Measurements from ENCODE around the gene WNT9A.

WNT9A gene

DNA sequence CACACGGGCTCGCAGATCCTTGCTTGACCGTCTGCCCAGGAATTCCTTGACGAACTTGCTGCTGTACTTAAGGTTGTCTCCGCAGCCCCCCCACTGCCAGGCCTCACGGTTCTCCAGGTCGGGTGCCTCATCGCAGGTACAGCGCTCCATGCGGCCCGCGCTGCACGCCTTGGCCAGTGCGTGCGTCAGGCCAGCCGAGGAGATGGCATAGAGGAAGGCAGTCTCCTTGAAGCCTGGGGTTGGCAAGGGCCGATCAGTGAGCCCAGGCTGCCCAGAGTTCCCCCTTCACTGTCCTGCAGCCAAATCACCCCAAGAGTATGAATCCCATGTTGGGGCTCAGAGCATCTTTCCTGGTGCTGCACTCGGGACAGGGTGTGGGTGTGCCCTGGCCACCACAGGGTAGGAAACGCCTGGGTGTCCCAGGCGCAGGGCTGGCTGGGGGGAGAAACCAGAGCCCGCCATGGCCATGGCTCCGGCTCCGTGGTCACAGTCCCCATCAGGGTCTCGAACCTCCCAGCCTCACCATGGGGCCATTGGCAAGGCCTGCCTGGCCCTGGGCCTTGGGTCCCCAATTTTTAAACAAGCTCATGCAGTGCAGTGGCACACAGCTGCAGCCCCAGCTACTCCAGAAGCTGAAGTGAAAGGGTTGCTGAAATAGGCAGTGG, 23.4 kb downstream of the WNT9A start:
- no peak for DNase-seq (ENCODE audit: low read depth in 2 of 2)

DNA sequence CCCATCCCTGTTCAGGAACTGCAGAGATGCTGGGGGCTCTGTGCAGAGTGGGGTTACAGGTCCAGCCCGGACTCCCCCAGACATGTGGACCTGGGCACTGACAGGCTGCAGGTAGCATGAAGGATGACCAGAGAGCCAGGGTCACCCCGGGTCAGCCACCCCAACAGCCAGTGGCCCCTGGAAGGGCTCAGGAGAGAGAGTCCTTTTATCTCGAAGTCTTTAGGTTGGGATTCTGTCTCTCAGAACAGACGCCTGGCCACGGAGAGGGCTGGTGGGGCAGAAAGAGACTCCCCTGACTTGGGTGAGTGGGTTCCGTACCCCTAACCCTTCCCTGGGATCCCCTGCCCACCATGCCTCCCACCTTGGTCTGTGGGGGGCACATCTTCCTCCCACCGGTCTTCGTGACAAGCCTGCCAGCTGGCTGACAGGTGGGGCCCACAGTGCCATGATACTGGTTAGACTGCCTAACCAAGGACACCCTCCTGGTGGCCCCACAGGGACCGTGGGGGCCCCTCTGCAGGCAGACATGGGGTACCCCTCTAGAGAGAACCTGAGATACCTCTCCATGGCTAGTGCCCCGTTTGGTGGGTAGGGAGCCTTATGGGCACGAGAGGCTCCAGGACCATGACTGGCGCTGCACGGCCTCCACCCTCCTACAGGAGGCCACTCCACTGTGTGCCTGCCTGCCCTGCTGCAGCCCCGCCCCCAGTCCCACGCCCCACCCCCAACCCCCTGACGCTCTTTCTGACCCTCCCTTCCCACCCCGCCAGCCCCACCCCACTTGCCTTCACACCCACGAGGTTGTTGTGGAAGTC, 24.2 kb downstream of the WNT9A start:
- no peak for DNase-seq (ENCODE audit: low read depth in 2 of 2)

DNA sequence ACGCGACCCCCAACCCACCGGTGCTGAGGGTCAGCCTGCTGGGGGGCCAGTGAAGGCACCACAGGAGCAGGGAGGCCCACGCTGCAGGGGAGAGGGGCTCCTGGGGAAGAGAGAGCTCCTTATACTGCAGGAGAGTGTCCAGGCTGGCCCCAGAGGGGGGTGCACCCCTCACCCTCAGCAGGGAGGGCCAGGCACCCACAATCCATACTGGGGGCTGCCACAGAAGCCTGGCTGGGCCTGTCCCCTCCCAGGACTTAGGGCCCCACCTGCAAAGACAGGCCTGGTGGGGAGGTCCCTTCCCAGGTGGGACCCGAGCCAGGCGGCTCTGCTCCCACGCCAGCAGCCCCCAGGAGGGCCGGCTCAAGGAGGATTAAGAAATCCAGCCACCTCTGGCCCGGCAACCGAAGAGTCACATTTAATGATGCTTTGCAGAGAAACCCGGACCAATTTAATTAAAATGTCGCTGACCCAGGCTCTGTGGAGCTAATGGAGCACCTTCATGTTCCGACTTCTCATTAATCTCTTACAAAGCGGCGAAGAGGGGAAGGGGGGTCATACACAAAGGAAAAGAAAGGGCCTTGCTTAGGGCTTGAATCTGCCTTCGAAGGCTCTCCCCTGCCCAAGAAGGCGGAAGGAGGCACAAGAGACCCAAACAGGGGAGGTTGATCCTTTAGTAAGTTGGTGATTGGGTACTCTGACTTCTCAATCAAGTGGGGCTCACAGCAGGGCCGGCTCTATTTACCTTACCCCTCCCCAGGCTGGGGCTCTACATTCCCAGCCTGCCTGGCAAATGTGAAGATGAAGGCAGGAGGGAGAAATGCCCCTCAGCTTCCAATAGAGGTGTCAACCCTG, 25.0 kb downstream of the WNT9A start:
- DNase-seq (ENCODE audit: low read depth in 2 of 2): no peak

DNA sequence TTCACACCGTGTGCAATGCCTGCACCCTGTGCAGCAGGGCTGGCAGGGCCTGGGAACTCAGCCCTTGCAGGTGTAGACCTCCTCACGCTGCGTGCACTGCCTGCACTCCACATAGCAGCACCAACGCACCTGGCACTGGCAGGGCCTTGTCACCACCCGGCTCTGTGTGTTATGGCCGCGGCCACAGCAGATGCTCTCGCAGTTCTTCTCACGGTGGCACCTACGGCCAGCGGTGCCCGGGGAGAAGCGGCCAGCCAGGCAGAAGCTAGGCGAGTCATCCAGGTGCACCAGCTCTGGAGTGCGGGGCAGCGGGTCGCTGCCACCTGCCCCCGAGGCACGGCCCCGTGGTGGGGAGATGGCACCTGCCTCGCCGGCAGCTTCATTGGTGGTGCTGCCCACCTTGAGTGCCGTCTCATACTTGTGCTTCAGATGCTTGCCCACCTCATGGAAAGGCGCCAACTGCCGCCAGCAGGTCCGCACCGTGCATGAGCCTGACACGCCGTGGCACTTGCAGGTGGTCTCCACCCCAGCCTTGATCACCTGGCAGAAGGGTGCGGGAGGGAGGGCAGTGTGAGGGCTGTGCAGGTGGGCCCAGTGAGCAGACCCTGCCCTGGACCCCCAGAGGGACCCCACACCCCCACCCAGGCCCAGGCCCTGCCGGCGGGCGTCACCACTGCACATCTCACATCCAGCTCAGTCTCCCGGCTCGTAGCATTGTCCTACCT, 26.1 kb downstream of the WNT9A start:
- no peak for DNase-seq (ENCODE audit: low read depth in 2 of 2)

DNA sequence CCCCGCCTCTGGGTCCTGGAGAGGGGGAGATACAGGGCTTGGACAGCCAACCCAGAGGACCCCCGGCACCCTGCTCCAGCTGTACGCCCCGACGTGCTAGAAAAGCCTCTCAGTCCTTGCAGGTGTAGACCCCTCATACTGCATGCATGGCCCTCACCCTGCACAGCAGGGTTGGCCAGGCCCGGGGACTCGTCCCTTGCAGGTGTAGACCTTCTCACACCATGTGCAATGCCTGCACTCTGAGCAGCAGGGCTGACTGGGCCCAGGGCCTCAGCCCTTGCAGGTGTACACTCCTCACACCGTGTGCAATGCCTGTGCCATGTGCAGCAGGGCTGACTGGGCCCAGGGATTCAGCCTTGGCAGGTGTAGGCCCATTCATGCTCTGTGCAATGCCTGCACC, 26.8 kb downstream of the WNT9A start:
- DNase-seq (ENCODE audit: low read depth in 2 of 2): no peak

DNA sequence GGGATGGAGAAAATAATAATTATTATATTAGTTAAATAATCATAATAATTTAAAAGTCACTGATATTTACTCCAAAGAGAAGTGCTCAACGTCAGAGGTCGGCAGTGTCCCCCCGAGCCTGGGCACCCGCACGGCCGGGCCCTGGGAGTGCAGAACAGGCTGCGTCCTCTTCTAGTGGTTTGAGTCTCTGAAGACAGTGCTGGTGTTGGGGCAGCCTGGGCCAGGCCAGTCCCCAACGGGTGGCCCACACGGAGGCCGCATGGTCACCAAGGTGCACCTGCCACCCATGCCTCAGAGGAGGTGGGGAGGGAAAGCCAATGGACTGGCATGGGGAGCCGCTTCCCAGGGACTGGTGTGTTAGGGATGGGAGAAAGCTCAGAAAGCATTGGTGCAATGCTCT, 27.3 kb downstream of the WNT9A start:
- no peak for DNase-seq (ENCODE audit: low read depth in 2 of 2)

DNA sequence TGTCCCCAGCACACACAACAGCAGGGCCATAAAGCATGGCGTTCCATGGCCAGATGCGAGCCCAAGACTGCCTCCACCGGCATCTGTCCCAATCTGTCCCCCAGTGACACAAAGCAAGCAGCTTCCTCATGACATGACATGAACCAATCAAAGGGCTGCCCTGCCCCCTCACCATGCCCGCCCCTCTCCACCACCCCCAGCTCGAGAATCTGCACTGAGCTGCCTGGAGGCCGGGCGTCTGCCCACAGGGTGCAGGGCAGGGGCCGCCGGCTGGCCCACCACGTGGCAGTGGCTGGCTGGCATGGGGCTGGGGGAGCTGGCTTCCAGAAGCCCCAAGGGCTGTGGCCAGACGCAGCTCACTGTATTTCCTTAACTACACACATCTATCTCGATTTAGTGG, 27.8 kb downstream of the WNT9A start:
- DNase-seq (ENCODE audit: low read depth in 2 of 2): no peak

DNA sequence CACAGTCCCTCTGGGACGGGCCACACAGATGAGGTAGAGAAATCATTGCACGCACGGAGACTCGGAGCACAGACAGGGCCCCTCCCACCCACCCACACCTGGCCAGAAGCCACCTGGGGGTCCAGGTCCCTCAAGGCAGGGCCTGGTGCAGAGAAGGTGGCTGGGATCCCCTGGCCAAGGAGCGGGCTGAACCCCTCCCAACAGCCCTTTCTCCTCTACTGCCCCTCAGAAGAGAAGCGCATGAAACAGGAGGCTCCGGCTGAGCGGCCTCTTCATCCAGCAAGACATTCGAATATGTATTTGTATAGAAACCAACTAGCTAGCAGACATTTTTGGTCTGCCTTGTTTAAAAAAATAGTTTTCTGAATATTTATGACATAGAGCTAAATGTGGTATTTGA, 29.0 kb downstream of the WNT9A start:
- no peak for DNase-seq (ENCODE audit: low read depth in 2 of 2)

DNA sequence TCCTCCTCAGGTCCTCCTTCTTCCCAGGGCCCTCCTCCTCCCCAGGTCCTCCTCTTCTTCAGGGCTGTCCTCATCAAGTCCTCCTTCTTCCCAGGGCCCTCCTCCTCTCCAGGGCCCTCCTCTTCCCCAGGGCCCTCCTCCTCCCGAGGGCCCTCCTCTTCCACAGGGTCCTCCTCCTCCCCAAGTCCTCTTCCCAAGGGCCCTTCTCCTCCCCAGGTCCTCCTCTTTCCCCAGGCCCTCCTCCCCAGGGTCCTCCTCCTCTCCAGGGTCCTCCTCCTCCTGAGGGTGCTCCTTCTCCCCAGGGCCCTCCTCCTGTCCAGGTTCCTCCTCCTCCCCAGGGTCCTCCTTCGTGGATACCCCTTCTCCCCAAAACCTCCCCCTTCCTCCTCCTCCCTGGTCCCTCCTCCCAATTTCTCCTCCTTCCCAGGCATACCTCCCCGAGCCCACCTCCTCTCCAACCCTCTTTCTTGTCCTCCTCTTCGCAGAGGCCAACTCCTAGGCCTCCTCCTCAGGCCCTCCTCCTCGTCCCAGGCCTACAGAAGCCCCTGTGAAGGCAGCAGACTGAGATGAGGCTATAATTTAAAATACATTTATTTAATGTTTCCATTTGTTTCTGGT, 29.5 kb downstream of the WNT9A start:
- DNase-seq (ENCODE audit: low read depth in 2 of 2): no peak

DNA sequence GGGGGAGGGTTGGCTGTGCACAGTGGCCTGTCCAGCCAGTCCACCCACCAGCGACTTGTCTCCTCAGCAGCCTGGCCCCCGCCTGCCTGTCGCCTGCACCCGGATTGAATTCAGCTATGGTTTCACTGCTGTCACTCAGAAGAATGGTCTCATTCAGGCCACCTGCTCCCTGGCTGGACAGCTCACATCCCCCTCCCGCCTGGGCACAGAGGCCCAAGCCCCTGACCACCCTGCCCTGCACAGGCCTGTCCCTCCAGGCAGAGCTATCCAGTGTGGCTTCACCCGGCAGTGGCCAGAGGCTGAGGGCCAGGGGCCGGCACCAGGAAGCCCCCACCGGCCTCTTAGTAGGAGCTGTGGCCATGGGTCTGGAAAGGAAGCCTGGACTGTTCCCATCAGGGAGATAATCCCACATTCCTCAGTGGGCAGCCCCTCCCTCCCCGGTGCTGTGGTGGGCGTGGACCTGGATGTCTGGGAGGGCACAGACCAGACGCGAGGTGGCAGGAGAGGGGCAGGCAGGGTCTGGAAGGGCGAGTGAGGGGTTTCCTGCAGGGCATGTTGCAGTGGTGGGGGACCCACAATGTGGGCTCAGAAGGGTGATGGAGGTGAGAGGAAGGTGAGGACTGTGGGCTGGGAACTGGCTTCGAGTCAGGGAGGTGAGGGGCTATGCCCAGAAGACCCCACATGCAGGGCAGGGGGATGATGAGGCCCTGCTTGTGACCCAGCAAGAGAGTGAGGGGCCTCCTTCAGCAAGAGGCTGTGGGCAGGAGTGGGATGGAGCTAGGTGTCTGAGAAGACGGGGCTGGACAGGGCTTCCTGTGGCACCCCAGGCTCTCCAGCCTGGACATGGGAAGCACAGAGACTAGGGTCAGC, 30.4 kb downstream of the WNT9A start:
- no peak for DNase-seq (ENCODE audit: low read depth in 2 of 2)

DNA sequence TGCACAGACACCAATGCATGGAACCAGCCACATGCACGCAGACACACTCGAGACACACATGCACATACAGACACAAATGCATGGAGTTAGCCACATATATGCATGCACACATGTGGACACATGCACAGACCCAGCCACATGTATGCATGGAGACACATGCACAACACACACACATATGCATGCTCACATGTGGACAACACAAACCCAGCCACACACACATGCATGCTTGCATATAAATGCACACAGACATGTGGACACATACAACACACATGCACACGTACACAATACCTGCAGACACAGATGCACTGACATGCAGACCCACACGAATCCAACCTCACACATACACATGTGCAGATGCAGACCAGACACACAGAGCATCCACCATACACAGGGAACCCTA, 31.1 kb downstream of the WNT9A start:
- no peak for DNase-seq (ENCODE audit: low read depth in 2 of 2)

DNA sequence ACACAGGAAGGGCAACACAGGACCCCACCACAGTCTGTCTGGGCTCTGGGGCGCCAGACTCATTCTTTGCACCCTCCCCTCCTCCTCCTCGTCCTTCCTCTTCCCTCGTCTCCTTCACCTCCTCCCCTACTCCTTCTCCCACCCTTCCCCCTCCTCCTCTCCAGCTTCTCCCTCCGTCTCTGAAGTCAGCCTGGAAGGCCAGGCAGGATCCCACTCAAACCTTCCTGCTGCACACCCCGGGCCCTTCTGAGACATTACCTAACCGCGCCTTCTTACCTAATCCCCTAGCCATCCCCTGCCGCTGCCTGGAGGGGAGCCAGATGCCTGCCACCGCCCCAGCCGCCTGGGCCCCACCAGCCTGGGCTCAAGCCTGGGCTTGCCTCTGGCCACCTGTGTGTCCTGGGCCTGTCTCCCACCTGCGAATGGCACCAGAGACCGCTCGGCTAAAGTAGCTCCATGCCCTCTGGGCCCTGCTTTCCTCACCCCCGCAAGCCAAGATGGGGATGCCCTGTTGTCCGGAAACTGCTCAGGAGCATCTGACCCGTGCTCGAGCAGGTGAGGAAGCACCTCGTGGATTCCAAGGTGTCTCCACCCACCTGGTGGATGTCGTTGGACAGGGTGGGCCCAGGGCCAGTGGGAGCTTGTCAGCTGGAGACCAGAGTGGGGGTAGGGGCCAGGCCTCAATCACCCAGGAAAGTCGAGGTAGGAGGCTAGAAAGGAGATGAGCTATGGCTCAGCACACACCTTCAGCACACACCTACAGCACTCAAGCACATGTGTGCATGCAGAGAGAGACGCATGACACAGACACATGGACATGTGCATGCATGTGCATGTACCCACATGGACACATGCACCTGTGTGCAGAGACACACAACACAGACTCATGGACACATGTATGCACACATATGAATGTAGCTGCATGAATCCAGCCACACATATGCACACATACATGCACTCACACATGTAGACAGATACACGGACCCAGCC, 31.9 kb downstream of the WNT9A start:
- no peak for DNase-seq (ENCODE audit: low read depth in 2 of 2)

DNA sequence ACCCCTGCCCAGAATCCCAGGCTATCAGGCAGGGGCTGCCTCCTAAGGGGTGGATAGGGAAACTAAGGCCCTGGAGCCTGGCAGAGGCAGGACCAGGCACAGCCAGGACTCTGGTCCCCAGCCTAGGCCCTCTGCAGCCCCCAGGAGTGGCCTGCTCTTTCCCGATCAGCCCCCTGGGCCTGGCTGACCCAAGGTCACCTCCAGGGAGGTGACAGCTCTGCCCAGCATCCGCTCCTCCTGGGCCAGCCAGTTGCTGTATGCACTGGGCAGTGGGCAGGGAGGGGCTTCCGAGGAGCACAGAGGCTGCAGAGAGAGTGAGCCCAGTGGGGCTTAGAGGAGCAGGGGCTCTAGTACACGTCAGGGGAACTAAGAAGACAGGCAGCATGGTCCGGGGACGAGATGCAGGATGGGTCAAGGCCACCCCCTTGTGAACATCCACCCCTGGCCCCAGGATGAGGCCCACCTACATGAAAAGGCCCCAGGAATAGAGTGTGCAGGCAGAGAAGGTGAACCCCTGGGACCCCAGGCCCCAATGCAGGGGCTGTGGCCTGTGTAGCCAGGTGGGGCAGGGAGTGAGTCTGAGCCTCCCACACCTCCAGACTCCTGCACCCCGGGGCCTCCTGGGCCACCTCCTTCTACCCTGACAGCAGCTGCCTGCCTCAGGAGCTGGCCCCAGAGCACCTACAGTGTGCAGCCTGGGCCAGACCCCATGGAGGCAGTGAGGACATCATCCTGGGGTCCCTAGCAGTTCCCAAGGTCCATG, 32.8 kb downstream of the WNT9A start:
- DNase-seq (ENCODE audit: low read depth in 2 of 2): no peak

DNA sequence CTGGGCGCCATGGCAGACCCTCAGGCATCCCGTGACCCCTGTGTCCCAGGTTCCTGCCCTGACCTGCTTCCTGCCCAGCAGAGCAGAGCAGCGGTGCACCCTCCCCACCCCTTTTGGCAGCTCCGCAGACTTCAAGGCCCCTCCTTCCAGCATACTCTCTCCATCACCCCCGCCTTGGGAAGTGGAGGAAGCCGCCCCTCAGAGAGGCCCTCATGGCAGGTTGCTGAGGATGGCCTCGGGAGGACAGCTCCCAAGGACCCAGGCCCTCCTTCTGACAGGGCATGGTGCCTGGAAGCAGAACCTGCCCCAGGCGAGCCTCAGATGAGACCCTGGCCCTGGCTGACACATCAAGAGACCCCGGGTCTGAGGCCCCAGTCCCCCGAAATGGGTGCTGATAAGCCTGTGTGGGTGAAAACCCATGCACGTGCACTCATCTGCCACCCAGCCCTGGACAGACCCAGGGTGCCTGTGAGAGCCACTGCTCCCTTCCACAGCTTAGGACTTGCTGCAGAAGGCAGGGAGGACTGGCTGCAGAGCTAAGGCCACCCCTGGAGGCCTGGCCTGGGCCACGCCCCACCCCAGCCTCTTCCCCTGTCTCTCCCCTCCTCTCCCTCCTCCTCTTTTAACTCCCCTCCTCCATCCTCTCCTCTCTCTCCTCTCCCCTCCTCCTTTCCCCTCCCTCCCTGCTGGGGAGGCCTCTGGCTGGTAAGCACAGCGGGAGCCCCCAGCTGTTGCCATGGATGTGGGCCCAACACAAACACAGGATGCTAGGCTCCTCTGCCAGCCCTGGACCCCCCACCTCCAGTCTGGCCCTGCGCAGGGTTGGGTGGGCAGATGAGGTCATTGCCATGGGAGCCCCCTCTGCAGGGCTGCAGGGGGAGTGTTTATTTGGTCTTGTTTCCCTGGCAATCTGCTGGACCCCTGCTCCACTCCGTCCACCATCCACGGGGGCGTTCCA, 33.7 kb downstream of the WNT9A start:
- DNase-seq (ENCODE audit: low read depth in 2 of 2): no peak

DNA sequence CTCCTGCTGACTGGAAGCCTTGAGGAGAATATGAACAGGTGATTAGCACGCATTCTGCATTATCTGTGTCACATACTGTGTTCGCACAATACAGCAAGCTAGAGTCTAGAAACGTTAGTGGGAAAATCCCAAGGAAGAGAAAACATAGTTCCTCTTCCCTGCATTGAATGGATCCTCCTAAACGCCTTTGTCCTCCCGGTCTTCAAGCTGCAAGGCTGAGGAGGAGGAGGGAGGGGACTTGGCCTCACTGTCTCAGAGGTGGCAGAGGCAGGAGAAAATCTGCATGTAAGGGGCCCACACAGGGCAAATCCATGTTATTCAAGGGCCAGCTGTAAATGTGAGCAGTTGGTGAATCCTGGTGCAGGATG, 34.4 kb downstream of the WNT9A start:
- no peak for DNase-seq (ENCODE audit: low read depth in 2 of 2)

DNA sequence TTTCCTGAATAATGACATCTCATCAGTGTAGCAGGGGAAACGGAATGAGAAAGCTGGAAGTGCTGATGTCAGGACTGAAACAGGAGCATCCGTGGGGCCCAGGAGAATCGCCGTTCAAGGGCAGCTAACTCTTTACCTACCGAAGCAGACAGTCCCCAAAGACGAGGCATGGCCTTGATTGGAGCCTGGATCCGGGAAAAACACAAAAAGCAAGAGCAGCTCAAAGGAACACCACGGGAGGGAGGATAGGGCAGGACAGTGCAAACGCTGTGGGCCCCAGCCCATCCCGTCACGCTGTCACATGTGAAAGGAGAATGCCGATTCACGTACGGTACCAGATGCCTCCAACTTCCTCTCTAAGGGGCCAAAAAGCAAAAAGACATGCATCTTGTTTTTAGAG, 34.9 kb downstream of the WNT9A start:
- no peak for DNase-seq (ENCODE audit: low read depth in 2 of 2)

DNA sequence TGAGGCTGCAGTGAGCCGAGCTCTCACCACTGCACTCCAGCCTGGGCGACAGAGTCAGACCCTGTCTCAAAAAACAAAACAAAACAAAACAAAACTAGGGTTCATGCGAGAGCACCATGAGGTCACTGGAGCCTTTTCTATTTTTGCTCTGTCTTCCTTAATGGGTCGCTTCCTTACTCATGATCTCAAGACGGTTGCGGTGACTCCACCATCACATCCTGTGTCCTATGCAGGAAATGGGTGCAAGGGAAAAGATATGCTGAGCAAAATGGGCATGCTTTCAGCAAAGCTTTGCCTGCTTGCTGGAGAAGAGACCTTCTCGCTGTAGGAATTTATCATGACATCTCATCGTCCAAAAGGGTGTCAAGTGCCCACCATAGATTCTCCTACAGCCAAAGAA, 36.4 kb downstream of the WNT9A start:
- DNase-seq (ENCODE audit: low read depth in 2 of 2): no peak

Data from stimulated activated CD8-positive, alpha-beta memory T cell treated with anti-CD3 and anti-CD28 coated beads, Interleukin-15, amount 100 ng/mL, for 48 hours (primary cell).